ENCODE data around the gene APLF.
"Not testable (repeated sequence)": the region's sequence is repeated elsewhere in the genome, so short reads cannot be mapped to it uniquely, and the experiment has no call there.

The APLF gene

DNA sequence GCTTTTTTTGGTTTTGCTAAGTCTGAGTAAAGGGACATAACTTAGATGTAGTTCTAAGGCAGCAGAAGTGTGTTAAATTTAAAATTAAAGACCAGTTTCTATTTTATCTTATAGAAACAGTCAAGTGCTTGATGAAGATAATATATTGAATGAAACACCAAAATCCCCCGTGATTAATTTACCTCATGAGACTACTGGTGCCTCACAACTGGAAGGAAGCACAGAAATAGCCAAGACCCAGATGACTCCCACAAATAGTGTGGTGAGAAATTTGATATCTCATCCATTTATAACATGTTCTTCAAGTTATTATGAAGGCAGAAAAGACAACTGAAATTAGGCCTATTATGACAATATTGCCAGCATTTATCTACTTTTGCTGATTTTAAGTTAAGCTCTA, 45.6 kb downstream of the APLF start:
- H3K4me3 ChIP-seq = no peak overlapping the region
- no peaks in the 10 kb centered on the region for H3K27me3 ChIP-seq
- H3K27ac ChIP-seq = no peak overlapping the region
- TF ChIP-seq, protein P1, sequence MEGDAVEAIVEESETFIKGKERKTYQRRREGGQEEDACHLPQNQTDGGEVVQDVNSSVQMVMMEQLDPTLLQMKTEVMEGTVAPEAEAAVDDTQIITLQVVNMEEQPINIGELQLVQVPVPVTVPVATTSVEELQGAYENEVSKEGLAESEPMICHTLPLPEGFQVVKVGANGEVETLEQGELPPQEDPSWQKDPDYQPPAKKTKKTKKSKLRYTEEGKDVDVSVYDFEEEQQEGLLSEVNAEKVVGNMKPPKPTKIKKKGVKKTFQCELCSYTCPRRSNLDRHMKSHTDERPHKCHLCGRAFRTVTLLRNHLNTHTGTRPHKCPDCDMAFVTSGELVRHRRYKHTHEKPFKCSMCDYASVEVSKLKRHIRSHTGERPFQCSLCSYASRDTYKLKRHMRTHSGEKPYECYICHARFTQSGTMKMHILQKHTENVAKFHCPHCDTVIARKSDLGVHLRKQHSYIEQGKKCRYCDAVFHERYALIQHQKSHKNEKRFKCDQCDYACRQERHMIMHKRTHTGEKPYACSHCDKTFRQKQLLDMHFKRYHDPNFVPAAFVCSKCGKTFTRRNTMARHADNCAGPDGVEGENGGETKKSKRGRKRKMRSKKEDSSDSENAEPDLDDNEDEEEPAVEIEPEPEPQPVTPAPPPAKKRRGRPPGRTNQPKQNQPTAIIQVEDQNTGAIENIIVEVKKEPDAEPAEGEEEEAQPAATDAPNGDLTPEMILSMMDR (IDR thresholded peaks at IDR 0.05) = no peak
- H3K36me3 ChIP-seq = peaks cover 0 to 5% (median 4%) of the 10 kb centered on the region in 3 donors
- intact Hi-C loops (cut with DNase I; ENCODE audit: low total_unique reads) = no loop called here
- H3K4me1 ChIP-seq = no peaks in the 10 kb centered on the region
- no peak for DNase-seq
- no peaks in the 10 kb centered on the region for H3K9me3 ChIP-seq

DNA sequence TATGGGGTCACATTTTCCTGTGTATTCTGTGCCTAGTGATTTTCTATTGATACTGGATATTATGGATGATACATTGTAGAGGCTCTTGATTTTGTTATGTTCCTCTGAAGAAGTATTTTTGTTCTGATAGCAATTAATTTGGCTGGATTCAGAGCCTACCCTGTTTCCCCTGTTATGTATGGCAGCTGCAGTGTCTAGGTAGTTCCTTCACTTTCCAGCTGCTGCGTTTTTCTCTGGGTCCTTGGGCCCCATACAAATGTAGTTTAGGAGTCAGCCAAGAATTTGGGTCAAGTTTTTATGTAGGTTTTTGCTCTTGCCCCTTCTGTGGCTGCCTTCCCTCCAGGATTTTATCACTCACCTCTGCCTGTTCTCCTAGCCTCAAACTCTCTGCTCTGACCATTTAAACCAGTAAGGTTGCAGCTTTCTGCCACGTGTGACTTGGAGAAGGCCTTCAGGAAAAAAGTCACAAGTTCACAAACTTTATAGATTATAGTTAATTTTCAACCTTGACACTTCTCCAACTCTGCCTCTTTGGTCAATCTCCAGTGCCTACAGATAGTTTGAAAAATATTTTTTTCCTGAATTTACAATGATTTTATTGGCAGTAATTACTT, 47.0 kb downstream of the APLF start:
- TF ChIP-seq, protein P1 (IDR thresholded peaks at IDR 0.05) = no peak
- Histone ChIP-seq H3K4me1 (no peaks in the 10 kb centered on the region), H3K36me3 (peaks cover 0 to 4% (median 0%) of the 10 kb centered on the region in 3 donors), H3K27me3 (no peaks in the 10 kb centered on the region), H3K9me3 (no peaks in the 10 kb centered on the region), H3K4me3 (no peak overlapping the region), H3K27ac (no peak overlapping the region)
- DNase-seq = no peak
- intact Hi-C loops (cut with DNase I; ENCODE audit: low total_unique reads) = no loop called here

DNA sequence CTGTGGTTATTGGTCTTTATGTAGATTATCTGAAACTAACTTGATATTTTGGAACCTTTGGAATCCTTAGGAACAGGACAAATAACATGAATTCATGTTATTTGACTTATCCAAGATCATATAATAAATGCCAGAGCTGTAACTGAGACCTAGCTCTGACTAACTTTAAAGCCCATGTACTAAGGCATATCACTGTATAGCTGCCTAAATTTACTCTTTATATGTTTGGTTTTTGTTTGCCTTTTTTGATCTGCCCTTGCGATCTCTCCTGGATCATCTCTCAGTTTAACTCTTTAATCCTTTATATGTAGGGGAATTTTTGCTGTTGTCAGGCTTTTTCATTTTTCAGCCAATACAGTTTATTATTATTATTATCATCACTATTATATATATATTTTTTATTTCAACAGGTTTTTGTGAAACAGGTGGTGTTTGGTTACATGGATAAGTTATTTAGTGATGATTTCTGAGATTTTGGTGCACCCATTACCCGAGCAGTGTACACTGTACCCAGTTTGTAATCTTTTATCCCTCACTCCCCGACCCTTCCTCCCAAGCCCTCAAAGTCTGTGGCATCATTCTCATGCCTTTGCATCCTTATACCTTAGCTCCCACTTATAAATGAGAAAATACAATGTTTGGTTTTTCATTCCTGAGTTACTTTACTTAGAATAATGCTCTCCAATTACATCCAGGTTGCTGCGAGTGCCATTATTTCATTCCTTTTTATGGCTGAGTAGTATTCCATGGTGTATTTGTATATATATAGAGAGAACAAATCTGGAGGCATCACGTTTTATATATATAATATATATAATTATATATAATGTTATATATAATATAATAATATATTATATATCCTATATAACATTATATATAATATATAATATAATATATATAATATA, 48.9 kb downstream of the APLF start:
- Histone ChIP-seq H3K9me3 (no peaks in the 10 kb centered on the region), H3K4me1 (no peaks in the 10 kb centered on the region), H3K27ac (no peak overlapping the region), H3K27me3 (no peaks in the 10 kb centered on the region), H3K4me3 (no peak overlapping the region), H3K36me3 (peaks cover 0 to 4% (median 0%) of the 10 kb centered on the region in 3 donors)
- intact Hi-C loops (cut with DNase I; ENCODE audit: low total_unique reads) = no loop called here
- no peak for DNase-seq
- TF ChIP-seq, protein P1 (IDR thresholded peaks at IDR 0.05) = no peak

DNA sequence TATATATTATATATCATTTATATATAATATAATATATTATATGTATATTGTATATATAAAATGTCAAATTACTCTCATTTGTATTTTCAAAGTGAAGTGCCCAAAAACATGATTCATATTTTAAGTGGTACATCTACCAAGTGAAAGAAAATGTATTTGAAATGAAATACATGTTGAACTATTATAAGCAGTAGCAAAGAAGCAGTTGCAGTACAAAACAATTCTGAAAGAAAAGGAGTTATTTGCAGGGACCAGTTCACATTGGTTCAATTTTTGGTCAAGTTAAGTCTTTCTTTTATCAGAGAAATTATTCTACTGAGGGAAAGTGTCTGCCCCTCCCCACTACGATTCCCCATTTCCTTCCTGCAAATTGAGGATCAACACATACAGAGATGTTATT, 51.9 kb downstream of the APLF start:
- TF ChIP-seq, protein P1 (IDR thresholded peaks at IDR 0.05) = no peak
- Histone ChIP-seq H3K36me3 (no peaks in the 10 kb centered on the region), H3K4me1 (no peaks in the 10 kb centered on the region), H3K27ac (no peak overlapping the region), H3K4me3 (no peak overlapping the region), H3K9me3 (no peaks in the 10 kb centered on the region), H3K27me3 (no peaks in the 10 kb centered on the region)
- intact Hi-C loops (cut with DNase I; ENCODE audit: low total_unique reads) = no loop called here
- no peak for DNase-seq

DNA sequence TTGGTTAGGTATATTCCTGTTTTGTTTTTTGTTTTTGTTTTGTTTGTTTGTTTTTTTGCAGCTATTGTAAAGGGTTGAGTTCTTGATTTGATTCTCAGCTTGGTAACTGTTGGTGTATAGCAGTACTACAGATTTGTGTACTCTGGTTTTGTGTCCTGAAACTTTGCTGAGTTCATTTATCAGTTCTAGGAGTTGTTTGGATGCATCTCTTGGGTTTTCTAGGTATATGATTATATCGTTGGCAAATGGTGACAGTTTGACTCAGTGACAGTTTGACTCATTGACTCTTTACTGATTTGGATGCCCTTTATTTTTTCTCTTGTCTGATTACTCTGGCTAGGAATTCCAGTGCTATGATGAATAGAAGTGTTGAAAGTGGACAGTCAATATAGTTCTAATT, 53.7 kb downstream of the APLF start:
- intact Hi-C loops (cut with DNase I; ENCODE audit: low total_unique reads) = no loop called here
- TF ChIP-seq, protein P1 (IDR thresholded peaks at IDR 0.05) = no peak
- no peaks in the 10 kb centered on the region for H3K27me3 ChIP-seq
- no peak for DNase-seq
- H3K4me1 ChIP-seq = no peaks in the 10 kb centered on the region
- H3K27ac ChIP-seq = no peak overlapping the region
- H3K9me3 ChIP-seq = no peaks in the 10 kb centered on the region
- H3K4me3 ChIP-seq = no peak overlapping the region
- H3K36me3 ChIP-seq = no peaks in the 10 kb centered on the region

DNA sequence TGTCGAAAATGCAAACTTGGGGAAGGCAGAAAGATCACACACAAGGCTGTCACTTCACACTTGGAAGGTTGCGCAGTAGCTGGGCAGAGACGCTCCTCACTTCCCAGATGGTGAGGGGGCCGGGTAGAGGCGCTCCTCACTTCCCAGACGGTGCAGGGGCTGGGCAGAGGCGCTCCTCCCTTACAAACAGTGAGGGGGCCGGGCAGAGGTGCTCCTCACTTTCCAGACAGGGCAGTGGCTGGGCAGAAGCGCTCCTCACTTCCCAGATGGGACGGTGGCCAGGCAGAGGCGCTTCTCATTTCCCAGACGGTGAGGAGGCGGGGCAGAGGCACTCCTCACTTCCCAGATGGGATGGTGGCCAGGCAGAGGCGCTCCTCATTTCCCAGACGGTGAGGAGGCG, 59.6 kb downstream of the APLF start:
- intact Hi-C loops (cut with DNase I; ENCODE audit: low total_unique reads); H3K27me3 ChIP-seq; H3K9me3 ChIP-seq; DNase-seq; H3K27ac ChIP-seq; H3K4me3 ChIP-seq; H3K4me1 ChIP-seq: not testable (repeated sequence)
- H3K36me3 ChIP-seq = peaks cover 6 to 29% (median 18%) of the 10 kb centered on the region in 3 donors

DNA sequence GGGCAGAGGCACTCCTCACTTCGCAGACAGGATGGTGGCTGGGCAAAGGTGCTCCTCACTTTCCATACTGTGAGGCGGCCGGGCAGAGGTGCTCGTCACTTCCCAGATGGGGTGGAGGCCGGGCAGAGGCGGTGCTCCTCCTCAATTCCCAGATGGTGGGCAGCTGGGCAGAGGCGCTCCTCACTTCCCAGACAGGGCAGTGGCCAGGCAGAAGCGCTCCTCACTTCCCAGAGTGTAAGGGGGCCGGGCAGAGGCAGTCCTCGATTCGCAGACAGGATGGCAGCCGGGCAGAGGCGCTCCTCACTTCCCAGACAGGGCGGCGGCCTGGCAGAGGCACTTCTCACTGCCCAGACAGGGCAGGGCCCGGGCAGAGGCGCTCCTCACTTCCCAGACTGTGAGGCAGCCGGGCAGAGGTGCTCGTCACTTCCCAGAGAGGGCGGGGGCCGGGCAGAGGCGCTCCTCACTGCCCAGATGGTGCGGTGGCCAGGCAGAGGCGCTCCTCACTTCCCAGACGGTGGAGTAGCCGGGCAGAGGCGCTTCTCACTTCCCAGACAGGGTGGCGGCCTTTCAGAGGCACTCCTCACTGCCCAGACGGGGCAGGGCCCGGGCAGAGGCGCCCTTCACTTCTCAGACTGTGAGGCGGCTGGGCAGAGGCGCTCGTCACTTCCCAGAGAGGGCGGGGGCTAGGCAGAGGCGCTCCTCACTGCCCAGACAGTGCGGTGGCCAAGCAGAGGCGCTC, 60.1 kb downstream of the APLF start:
- H3K27me3 ChIP-seq; H3K27ac ChIP-seq; H3K9me3 ChIP-seq; DNase-seq; H3K4me1 ChIP-seq; H3K4me3 ChIP-seq; intact Hi-C loops (cut with DNase I; ENCODE audit: low total_unique reads): not testable (repeated sequence)
- H3K36me3 ChIP-seq = peaks cover 6 to 29% (median 18%) of the 10 kb centered on the region in 3 donors

DNA sequence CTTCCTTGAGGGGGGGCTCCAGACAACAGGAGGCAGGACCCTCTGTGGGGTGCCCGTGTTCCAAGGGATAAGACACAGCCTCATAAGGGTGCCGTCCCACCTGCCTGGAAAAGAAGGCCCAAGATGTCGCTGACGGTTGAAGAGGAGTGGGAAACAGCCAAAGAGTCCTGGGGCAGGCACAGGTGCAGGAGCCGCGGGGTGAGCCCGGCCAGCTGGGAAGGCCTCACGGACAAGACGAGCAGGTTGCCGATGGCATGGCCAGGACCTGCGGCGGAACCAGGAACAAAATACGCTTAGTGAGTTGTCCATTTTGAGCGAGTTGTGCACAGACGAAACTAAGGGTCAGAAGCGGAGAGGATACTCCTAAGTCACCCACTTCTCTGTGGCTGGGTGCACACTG, 61.8 kb downstream of the APLF start:
- not testable (repeated sequence) for DNase-seq

More for the DNA sequence above, 61.8 kb downstream of the APLF start:
- H3K27me3 ChIP-seq; H3K4me1 ChIP-seq; H3K27ac ChIP-seq; H3K4me3 ChIP-seq; H3K9me3 ChIP-seq; intact Hi-C loops (cut with DNase I; ENCODE audit: low total_unique reads): not testable (repeated sequence)
- H3K36me3 ChIP-seq = peaks cover 6 to 29% (median 18%) of the 10 kb centered on the region in 3 donors
